ENCODE results near the gene EIF1AD.
A peak's percentile ranks its signal among the peaks of the same experiment; 100 is the strongest.
"Not testable (repeated sequence)": the region's sequence is repeated elsewhere in the genome, so short reads cannot be mapped to it uniquely, and the experiment has no call there.

The EIF1AD gene

GRCh38 chr11:65967329-65967934 is 34.5 kb downstream of the EIF1AD start:
- no peak for DNase-seq

GRCh38 chr11:65965986-65966762 is 35.8 kb downstream of the EIF1AD start:
- DNase-seq = no peak

- DNase-seq = no peak
These were observed 37.1 kb downstream of the EIF1AD start for GRCh38 chr11:65964906-65965305.

GRCh38 chr11:65962141-65962564 is 39.8 kb downstream of the EIF1AD start:
- no peak for DNase-seq

GRCh38 chr11:65961267-65962140 is 40.5 kb downstream of the EIF1AD start, which contains the start of gene SART1:
TSS of gene SART1 (plus strand) at chr11:65961734. CDS start at chr11:65961781, 47 bp downstream.
- DNase-seq = peak; percentile 97 to 99

GRCh38 chr11:65960824-65961266 is 41.1 kb downstream of the EIF1AD start:
- DNase-seq = no peak

GRCh38 chr11:65958774-65959420 is 43.1 kb downstream of the EIF1AD start:
- DNase-seq = no peak

GRCh38 chr11:65958291-65958690 is 43.7 kb downstream of the EIF1AD start:
- no peak for DNase-seq

GRCh38 chr11:65954771-65955170 is 47.2 kb downstream of the EIF1AD start:
- peak; percentile 44 to 72 for DNase-seq

- DNase-seq = no peak
These were observed 48.5 kb downstream of the EIF1AD start for GRCh38 chr11:65953471-65953870.

GRCh38 chr11:65952052-65952521 is 49.9 kb downstream of the EIF1AD start:
- DNase-seq = no peak

- not testable (repeated sequence) for DNase-seq
These were observed 50.3 kb downstream of the EIF1AD start for GRCh38 chr11:65951641-65952040.

GRCh38 chr11:65950711-65951110 is 51.2 kb downstream of the EIF1AD start:
- DNase-seq = not testable (repeated sequence)

GRCh38 chr11:65947603-65948125 is 54.3 kb downstream of the EIF1AD start:
- no peak for DNase-seq

GRCh38 chr11:65947133-65947532 is 54.8 kb downstream of the EIF1AD start:
- no peak for DNase-seq

- no peak for DNase-seq
These were observed 55.3 kb downstream of the EIF1AD start for GRCh38 chr11:65946655-65947054.

Measured in NCI-H526 (cell line).